Spinal cord (tissue), 10 donors: ENCODE results near the gene KLK13. TPM values are rescaled to one million over a fixed set of nuclear protein-coding genes. Genes with fewer than 3 reads are reported as not detected.

ENCODE experiments used
- DNase-seq, 6 donors: peaks; one replicate each; pipeline versions ENCODE4 v3.0.0 to v3.0.0-alpha.2; 2013 to 2015; ENCODE audit warnings: low spot score in 6 of 6, low read depth in 4 of 6
- H3K27ac ChIP-seq: one replicate; pipeline ENCODE4 v1.5.1; 2013; ENCODE audit warnings: low read depth, low read length, control low read depth
- H3K27me3 ChIP-seq: one replicate; pipeline ENCODE4 v1.6.1; 2013; ENCODE audit warnings: low read length; ENCODE audit not compliant: control insufficient read depth, insufficient read depth
- H3K36me3 ChIP-seq: one replicate; pipeline ENCODE4 v1.6.1; 2013; ENCODE audit warnings: low read length; ENCODE audit not compliant: control insufficient read depth, insufficient read depth
- H3K4me1 ChIP-seq: one replicate; pipeline ENCODE4 v1.6.1; 2013; ENCODE audit warnings: low read length; ENCODE audit not compliant: control insufficient read depth, insufficient read depth
- H3K4me3 ChIP-seq: one replicate; pipeline ENCODE4 v1.5.1; 2013; ENCODE audit warnings: low read depth, low read length, control low read depth
- H3K9me3 ChIP-seq: one replicate; pipeline ENCODE4 v1.6.1; 2013; ENCODE audit warnings: low read length; ENCODE audit not compliant: control insufficient read depth, insufficient read depth
- WGBS: methylation state at CpG from one replicate; pipeline ENCODE4 v1.1.5; 2013; ENCODE audit warnings: missing lambda C conversion rate; ENCODE audit not compliant: insufficient coverage; 5-methylcytosine and 5-hydroxymethylcytosine counted together
- polyA plus RNA-seq, 2 donors: library from polyadenylated mRNA; unstranded; fragments of 120-200 nt; gene quantifications; one replicate each; pipeline ENCODE4 v1.2.1, GENCODE V29; 2013; ENCODE audit not compliant: insufficient read length in 2 of 2
- total RNA-seq, 2 donors: library from RNA; depleted of rRNA in 1 of 2; stranded (reverse); fragments of 120-200 nt in 1 of 2; fragments of >200 nt in 1 of 2; gene quantifications; one replicate each; pipeline versions ENCODE4 v1.2.3 to v1.2.4, GENCODE V29; 2013 to 2014
- donor health status: healthy.

Gene KLK13
- total and polyA plus RNA-seq, 4 donors: 0.50 to 1.2 (median 0.65) TPM; not detected in 1

GRCh38 chr19:51040151-51040550, 24.7 kb downstream of the KLK13 start:
- no peak for DNase-seq
- H3K27ac ChIP-seq: no peak overlapping the region
- peaks cover 1% of the 10 kb centered on the region for H3K27me3 ChIP-seq
- WGBS: no CpG with 5 or more reads among the region's 6 CpGs
- H3K9me3 ChIP-seq: peaks cover 2% of the 10 kb centered on the region
- no peak overlapping the region for H3K4me3 ChIP-seq
- no peaks in the 10 kb centered on the region for H3K4me1 ChIP-seq
- H3K36me3 ChIP-seq: no peaks in the 10 kb centered on the region

- H3K27ac ChIP-seq: no peak overlapping the region
- peaks cover 7% of the 10 kb centered on the region for H3K27me3 ChIP-seq
- no peaks in the 10 kb centered on the region for H3K9me3 ChIP-seq
- no peak for DNase-seq
- no peaks in the 10 kb centered on the region for H3K36me3 ChIP-seq
- H3K4me3 ChIP-seq: no peak overlapping the region
- WGBS: 24% methylated on average over 7 of the region's 9 CpGs
- H3K4me1 ChIP-seq: no peaks in the 10 kb centered on the region
Observed at GRCh38 chr19:51036519-51036918, 28.4 kb downstream of the KLK13 start.

- peaks cover 7% of the 10 kb centered on the region for H3K27me3 ChIP-seq
- no peaks in the 10 kb centered on the region for H3K9me3 ChIP-seq
- no peak for DNase-seq
- no peaks in the 10 kb centered on the region for H3K36me3 ChIP-seq
- WGBS: 48% methylated on average over 7 of the region's 11 CpGs
- H3K4me3 ChIP-seq: no peak within 1 kb of the TSS
- no peak within 1 kb of the TSS for H3K27ac ChIP-seq
- H3K4me1 ChIP-seq: no peaks in the 10 kb centered on the region
Observed at GRCh38 chr19:51034704-51035103, 30.2 kb downstream of the KLK13 start, which contains the start of gene KLK12. TSS of gene KLK12 (minus strand) at chr19:51035002. CDS start at chr19:51034621, 381 bp downstream.

DNA sequence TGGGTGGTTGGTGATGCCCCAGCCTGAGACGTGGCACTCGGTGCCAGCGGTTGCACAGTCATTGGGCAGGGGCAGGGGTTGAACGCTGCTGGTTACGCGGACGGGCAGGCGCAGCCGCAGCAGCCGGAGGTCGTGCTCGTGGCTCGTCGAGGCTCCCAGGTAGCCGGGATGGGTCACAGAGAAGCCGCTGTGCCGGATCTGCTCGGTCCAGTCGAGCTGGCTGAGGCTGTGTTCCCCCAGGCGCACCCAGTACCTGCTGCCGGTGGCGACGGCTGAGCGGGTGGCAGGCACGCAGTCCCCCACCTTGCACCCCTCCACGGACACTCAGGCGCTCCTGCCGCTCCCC, 33.0 kb downstream of the KLK13 start:
- 93% methylated on average over 28 of the region's 28 CpGs for WGBS
- Histone ChIP-seq H3K4me1 (no peaks in the 10 kb centered on the region), H3K9me3 (no peaks in the 10 kb centered on the region), H3K4me3 (no peak overlapping the region), H3K27ac (no peak overlapping the region), H3K36me3 (no peaks in the 10 kb centered on the region), H3K27me3 (peaks cover 13% of the 10 kb centered on the region)
- DNase-seq: no peak

- 92% methylated on average over 5 of the region's 7 CpGs for WGBS
- no peaks in the 10 kb centered on the region for H3K36me3 ChIP-seq
- no peak overlapping the region for H3K27ac ChIP-seq
- H3K9me3 ChIP-seq: no peaks in the 10 kb centered on the region
- H3K4me1 ChIP-seq: no peaks in the 10 kb centered on the region
- no peak for DNase-seq
- H3K27me3 ChIP-seq: peaks cover 15% of the 10 kb centered on the region
- no peak overlapping the region for H3K4me3 ChIP-seq
Observed at GRCh38 chr19:51031220-51031879, 33.5 kb downstream of the KLK13 start.

- DNase-seq: no peak
- Histone ChIP-seq H3K27me3 (peaks cover 18% of the 10 kb centered on the region), H3K4me1 (no peaks in the 10 kb centered on the region), H3K36me3 (no peaks in the 10 kb centered on the region), H3K4me3 (no peak overlapping the region), H3K27ac (no peak overlapping the region), H3K9me3 (no peaks in the 10 kb centered on the region)
- WGBS: 91% methylated on average over 12 of the region's 13 CpGs
Observed at GRCh38 chr19:51030631-51031030, 34.3 kb downstream of the KLK13 start.

DNA sequence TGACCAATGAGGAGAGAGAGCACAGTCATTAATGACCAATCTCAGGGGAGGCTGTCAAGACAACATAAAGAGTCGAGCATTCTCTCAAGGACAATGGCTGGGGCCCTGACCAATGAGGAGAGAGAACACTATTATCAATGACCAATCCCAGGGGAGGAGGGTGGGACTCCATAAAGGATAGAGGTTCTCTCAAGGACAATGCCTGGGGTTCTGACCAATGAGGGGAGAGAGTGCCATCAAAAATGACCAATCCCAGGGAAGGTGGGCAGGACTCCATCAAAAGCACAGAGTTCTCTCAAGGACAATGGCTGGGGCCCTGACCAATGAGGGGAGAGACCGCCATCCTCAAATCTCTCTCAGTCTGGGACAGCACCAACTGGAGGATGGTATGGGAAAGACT, 35.2 kb downstream of the KLK13 start:
- no CpG with 5 or more reads among the region's 2 CpGs for WGBS
- H3K36me3 ChIP-seq: no peaks in the 10 kb centered on the region
- DNase-seq: no peak
- no peak overlapping the region for H3K27ac ChIP-seq
- H3K4me3 ChIP-seq: no peak overlapping the region
- H3K27me3 ChIP-seq: peaks cover 19% of the 10 kb centered on the region
- no peaks in the 10 kb centered on the region for H3K4me1 ChIP-seq
- no peaks in the 10 kb centered on the region for H3K9me3 ChIP-seq

- no peak for DNase-seq
- no peaks in the 10 kb centered on the region for H3K9me3 ChIP-seq
- no peaks in the 10 kb centered on the region for H3K4me1 ChIP-seq
- H3K27me3 ChIP-seq: peaks cover 26% of the 10 kb centered on the region
- WGBS: 47% methylated on average over 2 of the region's 5 CpGs
- H3K4me3 ChIP-seq: no peak overlapping the region
- no peak overlapping the region for H3K27ac ChIP-seq
- H3K36me3 ChIP-seq: no peaks in the 10 kb centered on the region
Observed at GRCh38 chr19:51027873-51028272, 37.0 kb downstream of the KLK13 start.

- Histone ChIP-seq H3K9me3 (no peaks in the 10 kb centered on the region), H3K4me3 (no peak overlapping the region), H3K4me1 (no peaks in the 10 kb centered on the region), H3K27me3 (peaks cover 30% of the 10 kb centered on the region), H3K36me3 (no peaks in the 10 kb centered on the region), H3K27ac (no peak overlapping the region)
- no peak for DNase-seq
- 59% methylated on average over 11 of the region's 14 CpGs for WGBS
Observed at GRCh38 chr19:51027126-51027806, 37.6 kb downstream of the KLK13 start.

DNA sequence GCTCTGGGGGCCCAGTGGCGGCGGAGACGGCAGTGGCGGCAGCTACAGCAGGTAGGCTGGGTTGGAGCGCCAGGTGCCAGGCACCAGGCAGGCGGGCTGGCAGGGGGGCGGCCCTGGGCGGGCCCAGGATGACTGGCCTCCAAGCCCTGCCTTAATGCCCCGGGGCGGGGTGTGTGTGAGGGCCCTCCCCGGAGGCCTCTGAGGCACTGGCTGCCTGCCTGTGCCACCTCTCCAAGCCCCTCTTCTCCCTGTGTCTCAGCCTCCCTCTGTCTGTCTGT, 38.4 kb downstream of the KLK13 start, which contains the start of gene KLK11:
Gene KLK11 (minus strand): TSS at position 63 of the 278 bp plus-strand sequence. CDS start 985 bp downstream, outside the sequence.
- WGBS: 87% methylated on average over 11 of the region's 11 CpGs
- no peak for DNase-seq
- peaks cover 30% of the 10 kb centered on the region for H3K27me3 ChIP-seq
- H3K4me1 ChIP-seq: no peaks in the 10 kb centered on the region
- no peak within 1 kb of the TSS for H3K27ac ChIP-seq
- no peaks in the 10 kb centered on the region for H3K9me3 ChIP-seq
- no peak within 1 kb of the TSS for H3K4me3 ChIP-seq
- no peaks in the 10 kb centered on the region for H3K36me3 ChIP-seq
